HG03066 (cell line): ENCODE results near the gene PRKN.

ENCODE experiments used
- ATAC-seq: cut with Tn5 transposase; IDR thresholded peaks from one replicate; pipeline ENCODE4 v1.9.1; 2021; ENCODE audit warnings: low read depth; ENCODE audit not compliant: unreplicated experiment

The PRKN gene

GRCh38 chr6:162343198-162343935, 384.2 kb downstream of the PRKN start:
- ATAC-seq, result no peak

- ATAC-seq, result no peak
Observed at GRCh38 chr6:162337412-162337811, 390.2 kb downstream of the PRKN start.

- ATAC-seq, result no peak
Observed at GRCh38 chr6:162336359-162336758, 391.2 kb downstream of the PRKN start.

GRCh38 chr6:162332365-162332764, 395.2 kb downstream of the PRKN start:
- no peak for ATAC-seq

- ATAC-seq, result no peak
Observed at GRCh38 chr6:162331911-162332310, 395.7 kb downstream of the PRKN start.

GRCh38 chr6:162325826-162326225, 401.7 kb downstream of the PRKN start:
- no peak for ATAC-seq

GRCh38 chr6:162325051-162325450, 402.5 kb downstream of the PRKN start:
- ATAC-seq, result no peak

GRCh38 chr6:162315291-162315690, 412.3 kb downstream of the PRKN start:
- no peak for ATAC-seq

- no peak for ATAC-seq
Observed at GRCh38 chr6:162313922-162314660, 413.5 kb downstream of the PRKN start.

GRCh38 chr6:162307865-162308264, 419.7 kb downstream of the PRKN start:
- no peak for ATAC-seq

- ATAC-seq, result no peak
Observed at GRCh38 chr6:162306616-162307015, 420.9 kb downstream of the PRKN start.

GRCh38 chr6:162301128-162301527, 426.4 kb downstream of the PRKN start:
- no peak for ATAC-seq

- ATAC-seq, result no peak
Observed at GRCh38 chr6:162294029-162294428, 433.5 kb downstream of the PRKN start.

GRCh38 chr6:162292915-162293314, 434.7 kb downstream of the PRKN start:
- no peak for ATAC-seq

GRCh38 chr6:162290846-162291465, 436.6 kb downstream of the PRKN start:
- ATAC-seq, result no peak

- ATAC-seq, result no peak
Observed at GRCh38 chr6:162289972-162290371, 437.6 kb downstream of the PRKN start.

GRCh38 chr6:162273986-162274385, 453.6 kb downstream of the PRKN start:
- no peak for ATAC-seq

- no peak for ATAC-seq
Observed at GRCh38 chr6:162271922-162272321, 455.6 kb downstream of the PRKN start.

GRCh38 chr6:162270966-162271365, 456.6 kb downstream of the PRKN start:
- no peak for ATAC-seq

GRCh38 chr6:162267641-162268040, 459.9 kb downstream of the PRKN start:
- no peak for ATAC-seq

- ATAC-seq, result no peak
Observed at GRCh38 chr6:162267126-162267525, 460.4 kb downstream of the PRKN start.

- ATAC-seq, result no peak
Observed at GRCh38 chr6:162264581-162264980, 463.0 kb downstream of the PRKN start.
